NCI-H128 (cell line): ENCODE results near the gene COLQ.
A peak's percentile ranks its signal among the peaks of the same experiment; 100 is the strongest.

Experiments used
- DNase-seq: peaks from one replicate; lab custom pipeline; 2025; ENCODE audit not compliant: unreplicated experiment; lab: John Stamatoyannopoulos, UW

Gene COLQ

DNA sequence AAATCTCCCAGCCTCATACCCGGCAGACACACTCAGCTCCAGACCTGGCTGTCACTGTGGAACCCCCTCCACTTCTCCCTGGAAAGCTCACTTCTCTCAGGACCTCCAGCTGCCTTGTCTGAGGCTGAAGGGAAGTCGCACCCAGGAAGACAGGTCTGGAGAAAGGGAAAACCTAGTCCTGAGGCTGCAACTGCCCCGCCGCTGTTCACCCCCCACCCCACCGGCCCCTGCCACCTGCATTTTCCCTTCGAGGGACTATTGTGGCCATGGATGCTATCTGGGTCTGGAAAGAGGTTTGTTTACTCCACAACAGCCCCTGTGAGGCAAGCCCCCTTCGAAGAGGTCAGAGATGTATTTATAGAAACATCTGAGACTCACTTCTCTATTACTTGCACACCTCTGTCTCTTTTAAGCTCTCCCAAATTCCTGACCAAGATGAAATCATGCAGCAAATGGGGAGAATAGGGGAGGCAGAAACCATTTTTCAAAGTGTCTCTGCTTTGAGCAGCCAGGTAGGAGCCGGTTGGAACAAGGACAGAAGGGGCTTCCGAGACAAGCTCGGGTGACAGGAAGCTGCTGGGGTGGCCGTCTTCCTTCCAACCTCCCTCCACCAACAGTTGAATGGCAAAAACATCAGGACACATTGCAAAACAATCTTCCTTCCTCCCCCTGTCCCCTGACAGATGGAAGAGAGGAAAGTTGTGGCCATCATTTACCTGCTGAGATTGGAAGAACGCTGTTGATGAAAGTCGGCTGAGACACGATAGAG lies 518 bp downstream of the COLQ start:
- no peak for DNase-seq

DNA sequence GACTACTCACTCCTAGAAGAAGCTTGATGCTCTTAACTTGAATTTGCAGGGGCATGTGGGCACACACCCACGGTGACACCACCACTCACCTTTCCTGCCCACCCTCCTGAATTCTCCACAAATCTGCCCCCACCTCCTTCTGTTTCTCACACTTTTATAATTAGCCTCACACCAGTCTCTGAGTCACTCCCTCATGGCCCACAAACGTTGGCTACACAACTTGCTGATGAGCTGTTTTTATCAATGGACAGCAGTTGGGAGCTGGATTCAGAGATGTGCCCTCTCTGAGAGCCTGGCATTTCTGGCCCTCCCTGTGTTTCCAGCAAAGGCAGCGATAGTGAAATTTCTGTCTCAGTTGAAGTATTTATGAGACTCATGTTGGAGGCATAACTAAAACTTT lies 1.3 kb downstream of the COLQ start:
- no peak for DNase-seq

DNA sequence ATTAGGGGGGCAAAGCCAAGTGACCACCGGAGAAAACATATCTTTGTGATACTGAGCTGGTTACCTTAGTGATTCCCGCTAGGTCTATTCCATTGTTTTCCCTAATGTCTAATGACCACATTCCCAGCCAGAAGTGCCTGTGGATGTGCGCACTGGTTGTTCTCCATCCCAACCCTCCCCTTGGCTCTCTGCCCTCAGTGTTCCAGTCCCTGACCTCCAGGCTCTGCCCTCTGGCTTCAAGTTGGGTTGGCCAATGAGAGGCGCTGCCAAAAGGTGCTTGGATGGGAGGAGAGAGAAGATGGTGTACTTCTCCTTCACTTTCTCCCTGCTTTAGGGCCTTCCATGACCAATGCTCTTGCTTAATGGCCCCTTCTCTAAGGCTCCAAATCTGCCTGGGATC lies 2.4 kb downstream of the COLQ start:
- no peak for DNase-seq

DNA sequence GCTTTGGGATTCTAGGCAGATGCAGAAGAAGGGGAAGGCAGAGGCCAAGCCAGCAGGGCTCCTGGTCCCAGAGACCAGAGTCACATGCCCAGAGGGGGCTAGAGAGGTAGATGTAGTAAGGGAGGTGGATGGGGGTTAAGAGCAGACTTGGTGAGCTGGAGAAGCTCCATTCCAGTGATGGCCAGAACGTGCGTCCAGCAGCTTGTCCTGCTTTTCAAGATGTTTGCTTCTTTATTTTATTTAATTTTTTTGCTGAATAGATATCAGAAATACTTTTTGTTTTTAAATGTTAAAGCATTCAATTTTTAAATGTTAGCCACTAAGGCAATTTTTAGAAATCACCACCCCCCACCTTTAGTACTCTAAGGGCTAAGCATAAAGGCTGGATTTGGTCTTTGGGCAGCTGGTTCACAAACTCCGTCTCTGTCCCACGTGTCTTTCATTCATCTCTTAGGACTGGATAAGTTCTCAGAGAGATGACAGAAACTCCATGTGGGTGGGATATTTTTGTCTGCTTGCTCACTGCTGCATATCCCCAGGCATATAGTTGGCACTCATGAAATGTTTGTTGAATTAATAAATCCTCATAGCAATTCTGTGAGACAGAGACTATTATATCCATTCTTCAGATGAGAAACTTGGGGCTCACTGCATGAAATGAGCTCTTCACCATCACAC lies 6.7 kb downstream of the COLQ start:
- DNase-seq: no peak

DNA sequence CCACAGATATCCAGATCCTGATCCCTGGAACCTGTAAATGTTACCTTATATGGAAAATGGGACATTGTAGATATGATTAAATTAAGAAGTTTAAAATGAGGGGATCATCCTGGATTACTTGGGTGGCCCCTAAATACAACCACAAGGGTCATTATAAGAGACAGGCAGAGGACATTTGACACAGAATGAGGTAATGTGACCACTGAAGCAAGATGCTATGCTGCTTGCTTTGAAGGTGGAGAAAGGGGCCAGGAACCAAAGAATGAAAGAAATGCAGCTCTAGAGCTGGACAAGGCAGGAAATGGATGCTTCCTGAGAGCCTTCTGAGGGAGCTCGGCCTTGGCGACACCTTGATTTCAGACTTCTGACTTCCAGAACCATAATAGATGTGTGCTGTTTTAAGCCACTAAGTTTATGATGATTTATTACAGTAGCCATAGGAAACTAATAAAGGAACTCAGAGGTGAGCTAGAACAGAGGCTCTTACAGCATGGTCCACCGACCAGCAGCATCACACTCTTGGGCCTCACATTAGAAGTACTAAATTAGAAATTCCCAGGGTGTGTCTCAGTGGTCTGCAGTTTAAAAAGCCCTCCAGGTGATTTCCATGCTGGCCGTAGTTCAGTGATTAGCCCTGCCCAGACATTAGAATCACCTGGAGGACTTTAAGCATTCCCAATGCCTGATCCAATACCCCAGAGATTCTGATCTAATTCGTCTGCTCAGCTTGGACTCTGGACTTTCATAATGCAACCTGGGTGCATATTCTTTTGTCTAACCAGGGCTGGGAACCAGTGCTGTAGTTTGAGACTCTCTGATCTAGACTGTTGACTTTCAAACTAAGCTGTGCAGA lies 7.5 kb downstream of the COLQ start:
- DNase-seq: no peak

DNA sequence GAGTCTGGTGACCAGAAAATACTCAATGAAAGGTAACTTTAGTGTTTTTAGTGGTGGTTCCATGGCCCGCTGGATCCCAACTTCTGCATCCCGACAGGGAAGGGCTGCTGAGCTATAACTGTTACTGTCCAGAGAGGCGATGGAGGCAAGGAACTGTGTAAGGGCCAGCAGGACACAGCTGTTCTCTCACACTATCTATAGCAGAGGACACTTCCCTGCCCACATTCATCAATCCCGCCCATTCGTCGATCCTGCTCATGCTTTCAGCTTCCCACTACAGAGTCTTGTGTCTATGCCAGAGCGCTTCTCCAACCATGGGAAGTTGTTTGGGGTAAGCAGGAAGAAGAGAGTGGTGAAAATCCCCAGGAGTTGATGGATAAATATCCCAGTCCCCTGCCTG lies 8.4 kb downstream of the COLQ start:
- DNase-seq: no peak

DNA sequence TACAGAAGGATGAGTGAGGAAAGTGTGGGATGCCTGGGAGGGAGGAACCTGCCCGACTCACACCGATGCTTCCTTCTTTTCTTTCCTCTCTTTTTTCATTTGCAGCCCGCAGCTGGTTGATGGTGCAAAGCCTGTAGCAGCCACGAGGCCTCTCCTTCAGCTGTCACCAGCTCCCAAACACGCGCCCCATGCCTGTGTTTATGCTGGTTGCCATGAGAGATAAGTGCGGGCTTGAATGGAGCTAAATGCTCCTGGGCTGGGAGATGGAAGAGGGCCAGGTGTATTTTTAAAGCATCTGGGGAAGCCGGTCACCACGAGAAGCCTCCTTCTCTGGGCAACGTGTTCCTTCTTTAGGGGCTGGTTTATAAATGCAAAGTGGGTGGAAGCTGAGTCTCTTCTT lies 9.3 kb downstream of the COLQ start:
- peak; percentile 63 for DNase-seq

DNA sequence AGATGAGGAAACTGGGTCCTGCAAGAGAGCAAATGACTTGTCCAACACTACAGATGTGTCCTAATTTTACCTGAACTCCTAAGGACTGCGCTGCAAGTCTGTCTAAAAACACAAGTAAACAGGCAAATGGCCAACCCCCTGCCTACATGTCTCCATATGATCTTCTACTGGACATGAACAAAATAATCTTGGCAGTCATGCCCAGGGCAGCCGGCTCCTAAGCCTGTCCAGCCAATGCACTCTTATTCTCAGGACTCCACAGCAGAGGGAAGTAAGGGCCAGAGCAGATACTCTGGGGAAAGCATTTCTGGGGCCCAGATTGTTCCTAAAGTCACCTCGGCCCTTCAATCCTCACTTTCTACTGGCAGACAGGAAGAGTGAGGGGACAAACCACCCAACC lies 10.3 kb downstream of the COLQ start:
- no peak for DNase-seq

DNA sequence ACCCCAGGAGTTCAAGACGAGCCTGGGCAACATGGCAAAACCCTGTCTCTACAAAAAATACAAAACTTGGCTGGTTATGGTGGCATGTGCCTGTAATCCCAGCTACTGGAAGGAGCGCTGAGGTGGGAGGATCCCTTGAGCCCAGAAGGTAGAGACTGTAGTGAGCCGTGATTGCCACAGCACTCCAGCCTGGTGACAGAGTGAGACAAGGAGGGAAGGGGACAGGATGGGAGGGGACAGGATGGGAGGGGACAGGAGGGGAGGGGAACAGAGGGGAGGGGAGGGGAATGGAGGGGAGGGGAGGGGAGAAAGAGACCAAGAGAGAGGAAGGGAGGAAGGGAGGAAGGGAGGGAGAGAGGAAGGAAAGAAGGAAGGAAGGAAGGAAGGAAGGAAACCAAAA lies 11.0 kb downstream of the COLQ start:
- no peak for DNase-seq

DNA sequence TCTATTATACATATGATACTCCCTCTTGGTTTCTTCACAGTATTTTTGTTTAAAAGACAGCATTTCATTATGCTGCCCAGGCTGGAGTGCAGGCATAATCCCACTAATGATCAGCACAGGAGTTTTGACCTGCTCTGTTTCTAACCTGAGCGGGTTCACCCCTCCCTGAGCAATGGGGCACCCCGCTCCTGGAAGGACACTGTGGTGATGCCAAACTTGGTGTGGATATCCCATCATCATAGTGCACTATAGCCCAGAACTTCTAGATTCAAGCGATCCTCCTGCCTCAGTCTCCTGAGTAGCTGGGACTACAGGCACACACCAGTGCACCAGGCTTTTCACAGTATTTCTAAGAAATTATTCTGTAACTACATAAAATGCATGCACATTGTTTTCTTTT lies 14.9 kb downstream of the COLQ start:
- no peak for DNase-seq

DNA sequence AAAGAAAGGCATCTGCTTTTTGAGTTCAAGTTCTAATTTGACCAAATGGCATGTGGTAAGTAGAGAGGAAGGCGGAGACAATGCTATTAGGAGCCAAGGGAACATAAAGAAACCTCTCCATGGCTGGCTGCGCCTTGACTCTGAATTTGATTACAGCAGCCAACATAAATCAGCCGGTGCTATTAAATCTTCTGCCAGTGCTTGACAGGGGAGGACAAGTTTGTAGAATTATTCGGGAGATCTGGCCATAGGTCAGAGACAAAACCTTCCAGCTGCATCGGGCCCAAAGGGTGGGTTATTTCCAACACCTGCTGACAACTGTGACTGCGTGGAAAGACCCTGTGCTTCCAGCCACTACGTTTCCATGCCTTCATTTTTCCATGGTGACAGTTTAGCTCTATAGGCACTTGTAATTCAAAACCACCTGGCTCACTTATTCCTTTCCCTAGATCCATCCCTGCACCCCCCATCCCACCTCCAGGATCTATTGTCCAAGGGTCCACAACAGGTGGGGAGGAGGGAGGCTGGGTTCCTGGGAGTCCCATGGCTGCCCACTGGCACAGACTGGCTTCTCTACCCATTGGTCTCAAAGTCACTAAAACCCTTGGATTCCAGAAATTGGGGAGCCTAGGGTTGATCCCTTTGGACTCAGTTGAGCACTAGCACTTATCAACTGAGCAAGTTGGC lies 15.9 kb downstream of the COLQ start:
- DNase-seq: no peak

DNA sequence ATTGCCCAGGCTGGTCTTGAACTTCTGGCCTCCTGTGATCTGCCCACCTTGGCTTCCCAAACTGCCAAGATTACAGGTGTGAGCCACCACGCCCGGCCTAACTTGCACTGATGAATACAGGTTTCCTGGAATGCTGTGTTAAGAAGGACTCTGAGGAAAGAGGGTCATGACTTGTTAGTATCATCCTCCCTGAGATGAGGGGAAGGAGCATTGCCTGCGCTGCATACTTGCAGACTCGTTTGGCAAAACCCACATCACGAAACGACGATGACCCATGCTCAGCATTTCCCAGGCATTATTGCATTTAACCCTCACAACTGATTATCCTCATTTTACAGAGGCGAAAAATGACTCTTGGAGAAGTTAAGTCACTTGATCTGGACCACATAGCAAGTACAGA lies 18.9 kb downstream of the COLQ start:
- no peak for DNase-seq

DNA sequence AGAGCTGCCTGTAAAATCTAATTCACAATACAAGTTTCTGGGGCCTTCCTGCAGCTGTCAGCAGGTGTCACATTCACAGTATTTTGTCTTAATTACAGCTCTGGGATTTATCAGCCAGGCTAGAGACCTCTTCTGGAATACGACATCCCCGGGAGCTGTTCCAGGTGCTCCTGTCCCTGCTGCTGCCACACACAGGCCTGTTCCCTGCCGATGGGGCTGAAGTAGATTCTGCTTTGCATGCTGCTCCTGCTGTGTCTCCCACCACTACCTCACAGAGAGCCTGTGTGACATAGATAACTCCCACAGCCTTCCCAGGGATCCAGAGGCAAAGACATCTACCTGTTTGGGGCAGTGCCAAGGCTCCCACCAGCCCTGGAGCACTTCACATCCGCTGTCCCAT lies 20.4 kb downstream of the COLQ start:
- DNase-seq: no peak

DNA sequence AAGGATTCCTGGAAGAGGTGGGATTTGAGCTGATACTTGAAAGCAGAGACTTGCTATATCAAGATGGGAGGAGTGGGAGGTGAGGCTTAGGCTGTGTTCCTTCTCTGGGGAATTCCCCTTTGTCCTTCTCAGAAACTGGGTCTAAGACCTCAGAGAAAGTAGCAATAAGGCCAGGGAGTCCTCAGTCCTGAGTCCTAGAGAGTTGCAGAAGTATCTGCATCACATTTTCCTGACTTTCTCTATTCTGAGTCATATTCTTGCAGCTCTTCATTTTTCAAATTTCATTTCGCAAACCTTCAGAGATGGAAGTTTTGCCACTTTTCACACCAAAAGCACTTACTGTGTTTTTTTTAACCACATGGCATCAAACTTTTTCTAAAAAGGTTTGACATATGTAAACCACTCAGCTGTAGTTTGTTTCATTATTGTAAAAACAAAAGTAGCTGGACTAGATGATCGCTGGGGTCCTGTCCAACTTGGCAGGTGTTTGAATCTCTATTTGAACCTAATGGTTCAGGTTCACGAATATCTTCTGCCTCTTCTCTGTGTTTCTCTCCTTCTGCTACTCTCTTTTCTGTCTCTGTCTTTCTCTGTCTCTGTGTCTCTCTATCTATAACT lies 21.3 kb downstream of the COLQ start:
- DNase-seq: no peak

DNA sequence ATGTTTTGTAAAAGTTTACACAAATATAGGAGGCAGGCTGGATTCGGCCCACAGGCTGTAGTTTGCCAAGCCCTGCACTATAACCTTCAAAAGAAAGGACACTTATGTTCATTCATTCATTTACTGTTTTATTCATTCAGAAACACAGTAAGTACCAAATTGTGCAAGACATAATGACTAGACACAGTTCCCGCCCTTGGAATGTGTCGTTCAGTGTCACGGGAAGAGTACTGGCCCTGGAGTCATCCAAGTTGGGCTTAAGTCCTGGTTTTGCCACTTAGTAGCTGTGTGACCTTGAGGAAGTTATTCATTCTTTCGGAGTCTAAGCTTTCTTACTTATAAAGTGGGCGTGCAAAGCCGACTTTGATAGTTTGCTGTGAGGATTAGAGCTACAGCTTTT lies 22.0 kb downstream of the COLQ start:
- DNase-seq: no peak

DNA sequence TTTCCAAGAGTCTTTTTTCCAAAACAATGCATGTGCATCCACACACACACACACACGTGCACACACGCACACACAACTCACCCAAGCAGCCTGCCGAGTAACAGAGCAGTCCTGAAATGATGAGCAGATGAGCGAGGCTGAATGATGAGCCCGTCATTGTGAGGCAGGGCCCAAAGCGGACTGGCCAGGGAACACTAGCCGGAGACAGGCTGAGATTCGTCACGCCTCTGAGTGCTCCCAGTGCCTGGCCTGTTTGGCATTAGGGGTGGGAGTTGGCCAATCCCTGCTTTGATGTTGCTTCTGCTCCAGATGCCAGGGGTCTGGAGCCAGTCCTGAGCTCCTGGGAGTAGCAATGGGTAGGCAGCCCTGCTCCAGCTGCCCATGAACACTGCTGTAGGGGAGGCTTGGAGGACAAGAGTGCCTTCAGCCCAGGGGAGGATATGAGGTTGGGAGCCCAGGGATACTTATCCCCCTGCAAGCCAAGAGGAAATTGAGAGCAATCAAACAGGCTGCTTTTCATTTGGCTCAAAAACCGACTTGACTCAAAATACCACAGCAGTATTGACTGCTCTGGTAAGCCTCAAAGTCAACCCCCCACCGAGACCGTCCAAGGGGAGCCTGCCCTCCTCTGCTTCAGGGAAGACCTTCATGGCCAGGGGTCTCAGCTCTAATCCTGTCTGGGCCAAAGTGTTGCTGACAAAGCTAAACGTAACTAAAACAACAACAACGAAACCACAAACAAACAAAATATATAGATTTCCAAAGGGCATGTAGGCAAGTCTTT lies 22.9 kb downstream of the COLQ start:
- no peak for DNase-seq

DNA sequence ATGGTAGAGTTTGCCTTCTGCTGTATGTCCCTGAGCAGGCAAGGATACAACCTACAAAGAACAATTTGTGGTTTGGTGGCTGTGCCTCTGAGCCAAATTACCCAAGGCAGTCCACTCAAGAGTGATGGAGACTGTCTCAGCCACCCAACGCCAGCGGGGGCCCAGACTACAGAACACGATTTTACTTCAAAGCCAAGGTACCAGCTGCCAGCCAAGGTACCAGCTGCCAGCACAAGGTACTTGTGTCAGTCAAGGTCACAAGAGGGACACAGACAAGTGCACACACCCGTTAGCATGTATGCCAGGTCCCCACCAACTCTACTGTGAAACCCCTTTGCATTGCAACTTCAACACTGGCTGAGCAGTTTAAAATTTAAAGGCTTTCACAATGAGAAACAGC lies 23.5 kb downstream of the COLQ start:
- no peak for DNase-seq

DNA sequence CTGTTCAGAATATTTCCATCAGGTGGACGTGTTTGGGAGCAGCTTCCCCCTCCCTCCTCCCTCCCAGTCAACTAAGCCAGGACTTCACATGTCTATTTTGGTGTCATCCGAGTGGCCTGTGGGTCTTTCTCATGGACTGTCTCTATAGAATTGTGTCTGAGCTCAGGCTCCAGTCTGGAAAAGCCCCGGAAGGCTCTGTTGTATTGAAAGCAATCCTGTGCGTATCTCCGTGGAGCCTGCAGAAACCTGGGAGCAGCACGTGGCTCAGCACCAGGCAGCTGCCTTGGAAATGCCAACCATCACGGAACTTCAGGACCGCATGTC lies 25.2 kb downstream of the COLQ start:
- DNase-seq: no peak

DNA sequence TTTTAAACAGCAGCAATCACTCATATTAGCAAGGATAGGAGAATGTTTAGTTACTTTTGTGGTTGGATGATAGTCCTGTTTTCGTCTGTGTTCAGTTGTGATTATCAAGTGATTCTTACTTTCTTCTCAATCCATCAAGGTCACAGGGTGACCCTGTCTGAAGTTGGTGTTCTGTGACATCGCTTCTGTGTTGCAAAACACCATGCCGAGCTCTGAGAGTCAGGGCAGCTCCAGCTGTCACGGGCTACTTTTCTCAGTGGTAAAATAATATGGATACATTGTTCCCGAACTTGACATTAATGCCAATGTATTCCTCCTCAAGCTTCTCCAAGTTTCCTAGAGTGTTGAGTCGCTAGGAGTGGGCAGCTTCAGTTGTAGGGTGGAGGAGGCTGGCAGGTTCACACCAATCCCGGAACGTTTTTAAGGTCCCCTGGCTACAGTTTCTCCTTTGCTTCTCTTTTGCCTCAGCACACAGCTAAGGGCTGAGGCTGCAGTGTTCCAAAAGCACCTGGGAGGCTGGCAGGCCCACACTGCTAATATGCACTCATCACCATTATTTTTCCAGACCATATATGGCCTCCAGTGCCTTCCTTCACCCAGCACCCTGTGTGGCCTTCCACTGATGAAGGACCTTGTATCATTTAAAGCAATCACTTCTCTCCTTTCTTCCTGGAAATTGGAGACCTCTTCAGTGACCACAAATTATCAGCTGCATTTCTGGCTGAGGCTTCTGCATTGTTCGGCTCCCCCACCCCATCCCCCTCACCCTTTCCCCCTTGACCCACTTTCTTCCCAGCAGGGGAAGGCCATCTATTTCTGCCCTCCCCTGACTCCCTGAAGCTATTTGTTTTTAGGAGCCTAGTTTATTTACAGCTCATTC lies 25.8 kb downstream of the COLQ start:
- DNase-seq: no peak
